Liver (tissue), 3 donors: ENCODE measurements around the gene GDI1.

ENCODE experiments used
- ATF3 ChIP-seq: IDR thresholded peaks from 2 replicates; pipeline ENCODE4 v1.6.1; 2016; ENCODE audit warnings: antibody characterized with exemption
- EGR1 ChIP-seq, 2 donors: IDR thresholded peaks; 2 replicates each; pipeline ENCODE4 v1.6.1; 2016 to 2018; ENCODE audit warnings: antibody characterized with exemption in 2 of 2, low read depth in 2 of 2
- FOXA1 ChIP-seq: IDR thresholded peaks from 2 replicates; pipeline ENCODE4 v1.6.1; 2016; ENCODE audit warnings: antibody characterized with exemption
- FOXA2 ChIP-seq: IDR thresholded peaks from 2 replicates; pipeline ENCODE4 v1.6.1; 2016; ENCODE audit warnings: antibody characterized with exemption
- GABPA ChIP-seq, 2 donors: IDR thresholded peaks in 1 of 2; conservative IDR thresholded peaks in 1 of 2; 2 replicates each; pipeline ENCODE4 v1.6.1; 2016; ENCODE audit warnings: antibody characterized with exemption in 2 of 2, mild to moderate bottlenecking in 1 of 2, moderate library complexity in 1 of 2
- JUND ChIP-seq, 2 donors: IDR thresholded peaks; 2 replicates each; pipeline ENCODE4 v1.6.1; 2016; ENCODE audit warnings: antibody characterized with exemption in 2 of 2
- MAX ChIP-seq: IDR thresholded peaks from 2 replicates; pipeline ENCODE4 v1.6.1; 2016; ENCODE audit warnings: antibody characterized with exemption
- NR2F2 ChIP-seq: IDR thresholded peaks from 2 replicates; pipeline ENCODE4 v1.6.1; 2016; ENCODE audit warnings: antibody characterized with exemption
- RAD21 ChIP-seq, 2 donors: IDR thresholded peaks; 2 replicates each; pipeline ENCODE4 v1.6.1; 2016; ENCODE audit warnings: antibody characterized with exemption in 2 of 2, mild to moderate bottlenecking in 2 of 2
- SP1 ChIP-seq: IDR thresholded peaks from 2 replicates; pipeline ENCODE4 v1.6.1; 2018; ENCODE audit warnings: antibody characterized with exemption, mild to moderate bottlenecking
- TAF1 ChIP-seq: conservative IDR thresholded peaks from 2 replicates; pipeline ENCODE4 v1.6.1; 2016; ENCODE audit warnings: antibody characterized with exemption, mild to moderate bottlenecking
- YY1 ChIP-seq: IDR thresholded peaks from 2 replicates; pipeline ENCODE4 v1.6.1; 2016; ENCODE audit warnings: antibody characterized with exemption, mild to moderate bottlenecking
- TF ChIP-seq, protein P1 (sequence below): fragments of 150-350 bp; IDR thresholded peaks from 2 replicates; pipeline ENCODE4 v1.5.1; 2017; ENCODE audit warnings: improper control_type of control experiment, low read depth, low read length; ENCODE audit not compliant: missing input control
- TF ChIP-seq, protein P2 (sequence below): IDR thresholded peaks from 2 replicates; pipeline ENCODE4 v1.6.1; 2016; ENCODE audit warnings: antibody characterized with exemption
- donor health status: healthy.
- donor health status: healthy.

DNA sequence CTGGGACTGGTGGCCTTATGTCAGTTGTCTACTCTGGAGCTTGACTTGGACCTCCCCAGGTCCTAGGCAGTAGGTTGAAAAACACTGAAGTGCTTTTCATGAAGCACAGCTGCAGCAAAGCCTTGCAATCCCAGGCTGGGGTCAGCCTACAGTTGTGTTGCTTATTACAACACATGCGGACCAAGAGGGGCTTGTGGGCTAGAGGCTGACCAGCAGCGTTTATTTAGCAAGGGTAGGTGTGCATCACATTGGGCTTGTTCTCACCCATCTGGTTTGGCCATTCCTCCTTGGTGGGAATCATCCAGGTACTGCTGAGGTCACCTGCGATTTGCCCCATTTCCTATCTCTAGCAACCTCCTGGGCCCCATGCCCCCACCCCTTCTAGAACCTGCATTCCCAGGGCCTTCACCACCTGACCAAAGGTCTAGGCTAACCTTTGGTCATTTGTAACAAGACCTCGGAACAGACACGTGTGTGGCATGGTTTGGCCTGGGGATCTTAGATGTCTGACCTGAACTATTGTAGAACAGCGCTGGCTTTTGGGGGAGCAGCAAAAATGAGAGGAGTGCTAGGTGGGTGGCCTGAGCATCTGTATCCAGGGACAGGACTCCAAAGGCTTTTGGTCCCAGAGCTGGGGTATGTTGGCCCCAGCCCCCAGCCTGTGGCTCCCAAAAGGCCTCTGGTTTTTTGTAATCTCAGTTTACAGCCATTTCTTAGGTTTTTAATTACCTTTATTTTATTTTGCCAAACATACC is 35.7 kb upstream of the GDI1 start:
- TF ChIP-seq, protein P1, sequence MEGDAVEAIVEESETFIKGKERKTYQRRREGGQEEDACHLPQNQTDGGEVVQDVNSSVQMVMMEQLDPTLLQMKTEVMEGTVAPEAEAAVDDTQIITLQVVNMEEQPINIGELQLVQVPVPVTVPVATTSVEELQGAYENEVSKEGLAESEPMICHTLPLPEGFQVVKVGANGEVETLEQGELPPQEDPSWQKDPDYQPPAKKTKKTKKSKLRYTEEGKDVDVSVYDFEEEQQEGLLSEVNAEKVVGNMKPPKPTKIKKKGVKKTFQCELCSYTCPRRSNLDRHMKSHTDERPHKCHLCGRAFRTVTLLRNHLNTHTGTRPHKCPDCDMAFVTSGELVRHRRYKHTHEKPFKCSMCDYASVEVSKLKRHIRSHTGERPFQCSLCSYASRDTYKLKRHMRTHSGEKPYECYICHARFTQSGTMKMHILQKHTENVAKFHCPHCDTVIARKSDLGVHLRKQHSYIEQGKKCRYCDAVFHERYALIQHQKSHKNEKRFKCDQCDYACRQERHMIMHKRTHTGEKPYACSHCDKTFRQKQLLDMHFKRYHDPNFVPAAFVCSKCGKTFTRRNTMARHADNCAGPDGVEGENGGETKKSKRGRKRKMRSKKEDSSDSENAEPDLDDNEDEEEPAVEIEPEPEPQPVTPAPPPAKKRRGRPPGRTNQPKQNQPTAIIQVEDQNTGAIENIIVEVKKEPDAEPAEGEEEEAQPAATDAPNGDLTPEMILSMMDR, result no peak
- TF ChIP-seq MAX (peak; percentile 29), YY1 (no peak), JUND (IDR thresholded peaks at IDR 0.05) (peak in 1 of 2 donors; percentile 21), TAF1 (no peak), GABPA (IDR thresholded peaks at IDR 0.05 in 1 of 2, conservative IDR thresholded peaks at IDR 0.05 in 1 of 2) (no peak), FOXA2 (no peak), EGR1 (IDR thresholded peaks at IDR 0.05; ENCODE audit: low read depth in 2 of 2) (no peak), FOXA1 (no peak), SP1 (peak; percentile 13), RAD21 (IDR thresholded peaks at IDR 0.05) (no peak), NR2F2 (no peak), ATF3 (no peak)
- TF ChIP-seq, protein P2, sequence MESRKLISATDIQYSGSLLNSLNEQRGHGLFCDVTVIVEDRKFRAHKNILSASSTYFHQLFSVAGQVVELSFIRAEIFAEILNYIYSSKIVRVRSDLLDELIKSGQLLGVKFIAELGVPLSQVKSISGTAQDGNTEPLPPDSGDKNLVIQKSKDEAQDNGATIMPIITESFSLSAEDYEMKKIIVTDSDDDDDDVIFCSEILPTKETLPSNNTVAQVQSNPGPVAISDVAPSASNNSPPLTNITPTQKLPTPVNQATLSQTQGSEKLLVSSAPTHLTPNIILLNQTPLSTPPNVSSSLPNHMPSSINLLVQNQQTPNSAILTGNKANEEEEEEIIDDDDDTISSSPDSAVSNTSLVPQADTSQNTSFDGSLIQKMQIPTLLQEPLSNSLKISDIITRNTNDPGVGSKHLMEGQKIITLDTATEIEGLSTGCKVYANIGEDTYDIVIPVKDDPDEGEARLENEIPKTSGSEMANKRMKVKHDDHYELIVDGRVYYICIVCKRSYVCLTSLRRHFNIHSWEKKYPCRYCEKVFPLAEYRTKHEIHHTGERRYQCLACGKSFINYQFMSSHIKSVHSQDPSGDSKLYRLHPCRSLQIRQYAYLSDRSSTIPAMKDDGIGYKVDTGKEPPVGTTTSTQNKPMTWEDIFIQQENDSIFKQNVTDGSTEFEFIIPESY, result no peak
